ENCODE results near the gene ALG2.

ALG2 gene

GRCh38 chr9:99169086-99169485 lies 52.7 kb downstream of the ALG2 start:
- no peak for DNase-seq (ENCODE audit: low read depth)
- no peak for TF ChIP-seq CTCF (IDR thresholded peaks at IDR 0.05; ENCODE audit: insufficient read depth, low read depth, low read length, missing control alignments)
- no peak overlapping the region for H3K4me3 ChIP-seq (ENCODE audit: low read length)

- TF ChIP-seq CTCF (IDR thresholded peaks at IDR 0.05; ENCODE audit: insufficient read depth, low read depth, low read length, missing control alignments) = no peak
- DNase-seq (ENCODE audit: low read depth) = no peak
Observed at GRCh38 chr9:99167694-99168093, 54.0 kb downstream of the ALG2 start.

GRCh38 chr9:99167119-99167518 lies 54.6 kb downstream of the ALG2 start:
- DNase-seq (ENCODE audit: low read depth) = no peak
- no peak for TF ChIP-seq CTCF (IDR thresholded peaks at IDR 0.05; ENCODE audit: insufficient read depth, low read depth, low read length, missing control alignments)
- no peak overlapping the region for H3K4me3 ChIP-seq (ENCODE audit: low read length)

More at GRCh38 chr9:99167694-99168093, 54.0 kb downstream of the ALG2 start:
- no peak overlapping the region for H3K4me3 ChIP-seq (ENCODE audit: low read length)

Measured in epithelial cell of esophagus (primary cell).